Activated naive CD4-positive, alpha-beta T cell treated with anti-CD3 and anti-CD28 coated beads, Interleukin-2, amount 50 U/mL, for 72 hours (primary cell): ENCODE results near the gene GNAZ. TPM values are rescaled to one million over a fixed set of nuclear protein-coding genes. Genes with fewer than 3 reads are reported as not detected.
A peak's percentile ranks its signal among the peaks of the same experiment; 100 is the strongest.
"Not testable (repeated sequence)": the region's sequence is repeated elsewhere in the genome, so short reads cannot be mapped to it uniquely, and the experiment has no call there.

Experiments
- ATAC-seq, 2 donors: fragments of 150-1000 bp; cut with Tn5 transposase; 2 replicates each; pipeline ENCODE4 v1.10.0; 2021; ENCODE audit warnings: mild to moderate bottlenecking in 2 of 2, moderate library complexity in 2 of 2
- DNase-seq, 2 donors: peaks; one replicate each; pipeline ENCODE4 v3.0.0; 2021 to 2022; ENCODE audit warnings: low spot score in 2 of 2
- H3K27ac Mint-ChIP-seq, 2 donors: one replicate each; pipeline ENCODE4 v1.8.0; 2022; ENCODE audit warnings: mild to moderate bottlenecking in 2 of 2, mixed read lengths in 2 of 2
- H3K36me3 Mint-ChIP-seq, 2 donors: one replicate each; pipeline ENCODE4 v1.8.0; 2022; ENCODE audit warnings: mixed read lengths in 2 of 2
- H3K9me3 Mint-ChIP-seq, 2 donors: one replicate each; pipeline ENCODE4 v1.8.0; 2022; ENCODE audit warnings: mixed read lengths in 2 of 2
- total RNA-seq, 2 donors: library from RNA; stranded (reverse); gene quantifications; one replicate each; pipeline ENCODE4 v1.2.3, GENCODE V29; 2022

GNAZ gene
- total RNA-seq, 2 donors from 2014 or later = 0.39 to 0.61 TPM

GRCh38 chr22:23037429-23038333, 32.6 kb upstream of the GNAZ start:
- no peak for ATAC-seq
- Mint-ChIP-seq H3K9me3 (no peaks in the 10 kb centered on the region), H3K36me3 (no peaks in the 10 kb centered on the region), H3K27ac (no peak overlapping the region)
- DNase-seq = no peak

- H3K27ac Mint-ChIP-seq = no peak overlapping the region
- H3K9me3 Mint-ChIP-seq = no peaks in the 10 kb centered on the region
- H3K36me3 Mint-ChIP-seq = no peaks in the 10 kb centered on the region
- ATAC-seq (no peak), DNase-seq (no peak)
Observed at GRCh38 chr22:23038334-23038642, 32.0 kb upstream of the GNAZ start.

GRCh38 chr22:23038902-23039301, 31.4 kb upstream of the GNAZ start:
- H3K36me3 Mint-ChIP-seq = no peaks in the 10 kb centered on the region
- no peaks in the 10 kb centered on the region for H3K9me3 Mint-ChIP-seq
- ATAC-seq (no peak), DNase-seq (no peak)
- no peak overlapping the region for H3K27ac Mint-ChIP-seq

GRCh38 chr22:23042179-23042578, 28.1 kb upstream of the GNAZ start:
- Mint-ChIP-seq H3K9me3 (peaks cover 0 to 6% of the 10 kb centered on the region in 2 donors), H3K27ac (no peak overlapping the region), H3K36me3 (peaks cover 9% of the 10 kb centered on the region in 2 donors)
- ATAC-seq (no peak), DNase-seq (no peak)

- H3K9me3 Mint-ChIP-seq = peaks cover 0 to 7% of the 10 kb centered on the region in 2 donors
- H3K36me3 Mint-ChIP-seq = peaks cover 15 to 20% of the 10 kb centered on the region in 2 donors
- DNase-seq (no peak), ATAC-seq (no peak)
- no peak overlapping the region for H3K27ac Mint-ChIP-seq
Observed at GRCh38 chr22:23044570-23044969, 25.7 kb upstream of the GNAZ start.

DNA sequence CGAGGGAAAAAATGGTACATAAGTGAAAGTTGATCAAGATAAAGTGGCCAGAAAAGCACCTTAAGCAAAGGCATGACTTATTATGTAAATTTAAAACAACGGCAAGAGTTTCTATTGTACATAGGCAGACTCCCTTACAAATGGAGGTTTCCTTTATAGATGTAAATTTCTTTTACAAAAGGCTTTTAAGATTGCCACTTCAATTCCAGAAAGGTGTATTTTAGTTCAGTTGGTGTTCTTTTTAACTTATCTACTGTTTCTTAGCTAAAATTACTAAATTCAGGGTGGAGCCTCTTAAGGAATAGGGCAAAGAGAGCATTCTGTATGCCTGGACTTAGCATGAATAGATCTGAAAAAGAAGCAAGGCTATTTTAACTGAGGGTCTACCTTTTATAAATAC, 24.9 kb upstream of the GNAZ start:
- ATAC-seq (no peak), DNase-seq (no peak)
- Mint-ChIP-seq H3K36me3 (peaks cover 15 to 20% of the 10 kb centered on the region in 2 donors), H3K9me3 (peaks cover 0 to 7% of the 10 kb centered on the region in 2 donors), H3K27ac (no peak overlapping the region)

GRCh38 chr22:23047265-23047664, 23.1 kb upstream of the GNAZ start:
- Mint-ChIP-seq H3K36me3 (peaks cover 15 to 20% of the 10 kb centered on the region in 2 donors), H3K27ac (no peak overlapping the region), H3K9me3 (peaks cover 0 to 7% of the 10 kb centered on the region in 2 donors)
- no peak for ATAC-seq
- DNase-seq = no peak

- no peak for ATAC-seq
- Mint-ChIP-seq H3K36me3 (peaks cover 15 to 20% of the 10 kb centered on the region in 2 donors), H3K27ac (no peak overlapping the region), H3K9me3 (peaks cover 0 to 7% of the 10 kb centered on the region in 2 donors)
- no peak for DNase-seq
Observed at GRCh38 chr22:23047742-23048141, 22.6 kb upstream of the GNAZ start.

DNA sequence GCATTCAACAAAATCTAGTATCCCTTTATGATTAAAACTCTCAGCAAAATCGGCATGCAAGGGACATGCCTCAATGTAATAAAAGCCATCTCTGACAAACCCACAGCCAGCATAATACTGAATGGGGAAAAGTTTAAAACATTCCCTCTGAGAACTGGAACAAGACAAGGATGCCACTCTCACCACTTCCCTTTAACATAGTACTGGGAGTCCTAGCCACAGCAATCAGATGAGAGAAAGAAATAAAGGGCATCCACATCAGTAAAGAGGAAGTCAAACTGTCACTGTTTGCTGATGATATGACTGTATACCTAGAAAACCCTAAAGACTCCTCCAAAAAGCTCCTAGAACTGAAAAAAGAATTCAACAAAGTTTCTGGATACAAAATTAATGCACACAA, 19.8 kb upstream of the GNAZ start:
- peaks cover 15 to 20% of the 10 kb centered on the region in 2 donors for H3K36me3 Mint-ChIP-seq
- H3K9me3 Mint-ChIP-seq, H3K27ac Mint-ChIP-seq, DNase-seq, ATAC-seq: not testable (repeated sequence)

GRCh38 chr22:23053051-23053707, 17.1 kb upstream of the GNAZ start:
- peaks cover 0 to 6% of the 10 kb centered on the region in 2 donors for H3K9me3 Mint-ChIP-seq
- peaks cover 4 to 8% of the 10 kb centered on the region in 2 donors for H3K36me3 Mint-ChIP-seq
- DNase-seq = peak in 1 of 2 donors; percentile 40
- ATAC-seq = no peak
- no peak overlapping the region for H3K27ac Mint-ChIP-seq

GRCh38 chr22:23053912-23054530, 16.3 kb upstream of the GNAZ start:
- Mint-ChIP-seq H3K9me3 (peaks cover 0 to 6% of the 10 kb centered on the region in 2 donors), H3K27ac (no peak overlapping the region), H3K36me3 (peaks cover 4 to 5% of the 10 kb centered on the region in 2 donors)
- DNase-seq (peak in 1 of 2 donors; percentile 21), ATAC-seq (no peak)

GRCh38 chr22:23054531-23055257, 15.6 kb upstream of the GNAZ start:
- no peak for DNase-seq
- Mint-ChIP-seq H3K36me3 (peaks cover 4 to 5% of the 10 kb centered on the region in 2 donors), H3K27ac (no peak overlapping the region), H3K9me3 (peaks cover 0 to 6% of the 10 kb centered on the region in 2 donors)
- peak in 1 of 2 donors; percentile 49 for ATAC-seq

DNA sequence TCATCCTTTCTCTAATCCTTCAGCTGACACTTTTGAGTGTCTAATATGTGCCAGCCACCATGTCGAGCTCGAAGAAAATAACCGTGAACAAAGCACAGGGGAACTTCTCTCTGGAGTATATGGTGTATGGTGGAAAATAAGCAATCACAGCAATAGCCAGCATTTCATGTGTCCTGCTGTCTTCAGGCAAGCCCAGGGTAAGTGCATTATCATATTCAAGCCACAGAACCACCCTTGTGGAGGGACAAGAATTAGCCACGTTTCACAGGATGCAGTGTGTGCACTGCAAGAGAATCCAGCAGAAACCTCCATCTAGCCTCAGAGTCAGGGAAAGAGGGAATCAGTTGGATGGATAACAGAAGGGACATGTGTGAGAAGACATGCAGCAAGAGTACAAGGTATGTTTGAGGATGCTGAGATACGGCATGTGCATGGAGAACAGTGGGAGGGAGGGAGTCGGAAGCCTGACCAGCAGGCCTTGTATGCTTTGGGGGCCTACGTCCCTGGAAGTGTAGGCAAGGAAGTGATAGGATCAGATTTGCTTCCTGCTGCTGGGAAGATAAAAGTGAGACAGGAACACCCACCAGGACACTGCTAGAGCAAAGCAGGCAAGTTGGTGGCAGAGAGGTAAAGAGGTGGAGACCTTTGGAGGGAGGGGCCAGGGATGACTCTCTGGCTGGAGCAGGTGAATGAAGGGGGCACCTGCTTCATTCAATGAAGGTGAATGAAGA, 14.7 kb upstream of the GNAZ start:
- Mint-ChIP-seq H3K36me3 (peaks cover 4 to 5% of the 10 kb centered on the region in 2 donors), H3K27ac (no peak overlapping the region), H3K9me3 (peaks cover 0 to 6% of the 10 kb centered on the region in 2 donors)
- no peak for DNase-seq
- no peak for ATAC-seq

GRCh38 chr22:23057331-23057730, 13.0 kb upstream of the GNAZ start:
- ATAC-seq = no peak
- peaks cover 4 to 5% of the 10 kb centered on the region in 2 donors for H3K36me3 Mint-ChIP-seq

DNA sequence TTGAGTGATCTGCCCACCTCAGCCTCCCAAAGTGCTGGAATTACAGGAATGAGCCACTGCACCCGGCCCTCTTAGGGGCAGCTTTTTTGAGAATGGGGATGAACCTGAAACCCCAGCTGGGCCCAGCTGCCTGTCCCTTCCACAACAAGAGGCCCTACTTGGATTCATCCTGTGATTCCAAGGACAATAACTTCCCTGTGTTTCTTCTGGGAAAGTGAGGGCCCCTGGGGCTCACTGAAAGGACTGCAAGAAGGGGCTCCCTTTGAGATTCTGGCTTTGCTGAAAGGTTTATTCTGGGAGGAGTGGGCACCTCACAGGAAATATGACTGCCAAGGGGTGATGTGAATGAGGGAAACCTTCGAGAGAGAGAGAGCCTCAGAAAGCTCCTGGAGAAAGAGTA, 12.3 kb upstream of the GNAZ start:
- H3K27ac Mint-ChIP-seq = no peak overlapping the region
- DNase-seq (no peak), ATAC-seq (no peak)
- H3K36me3 Mint-ChIP-seq = peaks cover 4 to 5% of the 10 kb centered on the region in 2 donors
- peaks cover 0 to 6% of the 10 kb centered on the region in 2 donors for H3K9me3 Mint-ChIP-seq

More at GRCh38 chr22:23057331-23057730, 13.0 kb upstream of the GNAZ start:
- H3K27ac Mint-ChIP-seq = no peak overlapping the region
- peaks cover 0 to 6% of the 10 kb centered on the region in 2 donors for H3K9me3 Mint-ChIP-seq
- DNase-seq = no peak
